Upper lobe of left lung (tissue), 4 donors: Measurements from ENCODE around the gene CYB5A.
"Not testable (repeated sequence)": the region's sequence is repeated elsewhere in the genome, so short reads cannot be mapped to it uniquely, and the experiment has no call there.

Experiments
- CTCF ChIP-seq, 6 experiments: fragments of 450-650 bp in 4 of 6; fragments of 200-600 bp in 2 of 6; sonication (generic) in 2 of 6; IDR thresholded peaks; one replicate each; pipeline ENCODE4 v1.5.1; 2016 to 2019; ENCODE audit warnings: antibody characterized with exemption in 6 of 6
- EP300 ChIP-seq, 4 donors: sonication (generic); formaldehyde crosslinking; IDR thresholded peaks; one replicate each; pipeline ENCODE4 v1.5.1; 2017; ENCODE audit warnings: antibody characterized with exemption in 4 of 4, control low read depth in 2 of 4
- POLR2A ChIP-seq, 4 donors: fragments of 450-650 bp; IDR thresholded peaks; one replicate each; pipeline ENCODE4 v1.5.1; 2016 to 2017; ENCODE audit warnings: antibody characterized with exemption in 4 of 4, mild to moderate bottlenecking in 2 of 4

- not testable (repeated sequence) for TF ChIP-seq CTCF, POLR2A, EP300 (IDR thresholded peaks at IDR 0.05)
Observed at GRCh38 chr18:74292982-74293381, 1.2 kb upstream of the CYB5A start.
